ENCODE data around the gene MGRN1.

DNA sequence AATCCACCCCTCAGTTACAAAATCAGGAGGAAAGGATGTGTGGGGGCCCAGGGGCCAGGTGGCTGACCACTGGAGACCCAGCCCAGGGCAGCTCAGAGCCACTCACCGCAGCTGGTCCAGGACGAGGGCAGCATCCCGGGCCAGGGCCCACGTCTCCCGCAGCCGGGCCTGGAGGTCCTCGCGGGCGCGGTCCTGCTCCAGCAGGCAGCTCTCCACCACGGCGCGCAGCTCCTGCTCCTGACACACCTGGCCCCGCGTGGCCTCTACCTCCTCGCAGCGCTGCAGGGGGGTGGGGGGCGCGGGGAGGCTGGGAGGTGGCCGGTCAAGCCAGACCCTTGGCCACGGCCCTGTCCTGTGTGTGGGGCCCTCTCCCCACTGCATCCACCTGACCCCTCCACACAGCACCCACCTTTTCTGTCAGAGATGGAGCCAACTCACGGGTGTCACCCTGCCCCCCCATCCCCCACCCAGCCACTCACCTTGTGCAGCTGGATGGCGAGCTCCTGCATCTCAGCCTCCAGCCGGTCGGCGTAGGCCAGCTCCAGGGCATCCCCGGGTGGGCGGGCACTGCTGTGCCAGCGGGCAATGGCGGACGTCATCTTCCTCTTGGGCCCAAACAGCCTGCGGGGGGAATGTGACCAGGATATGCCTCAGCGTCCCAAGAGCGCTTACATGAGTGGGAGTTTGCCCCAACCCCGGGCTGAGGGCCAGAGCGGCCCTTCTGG lies 73.9 kb downstream of the MGRN1 start:
- TF ChIP-seq, protein P1, sequence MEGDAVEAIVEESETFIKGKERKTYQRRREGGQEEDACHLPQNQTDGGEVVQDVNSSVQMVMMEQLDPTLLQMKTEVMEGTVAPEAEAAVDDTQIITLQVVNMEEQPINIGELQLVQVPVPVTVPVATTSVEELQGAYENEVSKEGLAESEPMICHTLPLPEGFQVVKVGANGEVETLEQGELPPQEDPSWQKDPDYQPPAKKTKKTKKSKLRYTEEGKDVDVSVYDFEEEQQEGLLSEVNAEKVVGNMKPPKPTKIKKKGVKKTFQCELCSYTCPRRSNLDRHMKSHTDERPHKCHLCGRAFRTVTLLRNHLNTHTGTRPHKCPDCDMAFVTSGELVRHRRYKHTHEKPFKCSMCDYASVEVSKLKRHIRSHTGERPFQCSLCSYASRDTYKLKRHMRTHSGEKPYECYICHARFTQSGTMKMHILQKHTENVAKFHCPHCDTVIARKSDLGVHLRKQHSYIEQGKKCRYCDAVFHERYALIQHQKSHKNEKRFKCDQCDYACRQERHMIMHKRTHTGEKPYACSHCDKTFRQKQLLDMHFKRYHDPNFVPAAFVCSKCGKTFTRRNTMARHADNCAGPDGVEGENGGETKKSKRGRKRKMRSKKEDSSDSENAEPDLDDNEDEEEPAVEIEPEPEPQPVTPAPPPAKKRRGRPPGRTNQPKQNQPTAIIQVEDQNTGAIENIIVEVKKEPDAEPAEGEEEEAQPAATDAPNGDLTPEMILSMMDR (IDR thresholded peaks at IDR 0.05): no peak
- no peak for TF ChIP-seq POLR2A (IDR thresholded peaks at IDR 0.05)
